Measurements from ENCODE around the gene TTBK2.

Gene TTBK2

GRCh38 chr15:42811433-42811832 is 109.1 kb downstream of the TTBK2 start:
- H3K27ac ChIP-seq, result no peak overlapping the region
- no peak overlapping the region for H3K4me3 ChIP-seq (ENCODE audit: low read depth in 1 of 2, low read length in 1 of 2)
- no peaks in the 10 kb centered on the region for H3K9me3 ChIP-seq
- TF ChIP-seq CTCF (IDR thresholded peaks at IDR 0.05), result no peak
- no peaks in the 10 kb centered on the region for H3K4me1 ChIP-seq (ENCODE audit: control insufficient read depth in 1 of 2, insufficient read depth in 1 of 2, low read depth in 1 of 2, low read length in 1 of 2)
- peaks cover 28% of the 10 kb centered on the region for H3K36me3 ChIP-seq
- H3K27me3 ChIP-seq, result no peaks in the 10 kb centered on the region

- H3K9me3 ChIP-seq, result no peaks in the 10 kb centered on the region
- no peaks in the 10 kb centered on the region for H3K4me1 ChIP-seq (ENCODE audit: control insufficient read depth in 1 of 2, insufficient read depth in 1 of 2, low read depth in 1 of 2, low read length in 1 of 2)
- TF ChIP-seq CTCF (IDR thresholded peaks at IDR 0.05), result no peak
- H3K27ac ChIP-seq, result no peak overlapping the region
- H3K4me3 ChIP-seq (ENCODE audit: low read depth in 1 of 2, low read length in 1 of 2), result no peak overlapping the region
- H3K36me3 ChIP-seq, result peaks cover 34% of the 10 kb centered on the region
- no peaks in the 10 kb centered on the region for H3K27me3 ChIP-seq
Measured at GRCh38 chr15:42808913-42809312, 111.7 kb downstream of the TTBK2 start.

- no peaks in the 10 kb centered on the region for H3K9me3 ChIP-seq
- no peak overlapping the region for H3K4me3 ChIP-seq (ENCODE audit: low read depth in 1 of 2, low read length in 1 of 2)
- no peak for TF ChIP-seq CTCF (IDR thresholded peaks at IDR 0.05)
- no peak overlapping the region for H3K27ac ChIP-seq
- H3K27me3 ChIP-seq, result no peaks in the 10 kb centered on the region
- no peaks in the 10 kb centered on the region for H3K4me1 ChIP-seq (ENCODE audit: control insufficient read depth in 1 of 2, insufficient read depth in 1 of 2, low read depth in 1 of 2, low read length in 1 of 2)
- H3K36me3 ChIP-seq, result peaks cover 42% of the 10 kb centered on the region
Measured at GRCh38 chr15:42805266-42805665, 115.3 kb downstream of the TTBK2 start.

GRCh38 chr15:42804739-42805138 is 115.8 kb downstream of the TTBK2 start:
- no peak overlapping the region for H3K27ac ChIP-seq
- no peak for TF ChIP-seq CTCF (IDR thresholded peaks at IDR 0.05)
- H3K27me3 ChIP-seq, result no peaks in the 10 kb centered on the region
- H3K9me3 ChIP-seq, result no peaks in the 10 kb centered on the region
- no peaks in the 10 kb centered on the region for H3K4me1 ChIP-seq (ENCODE audit: control insufficient read depth in 1 of 2, insufficient read depth in 1 of 2, low read depth in 1 of 2, low read length in 1 of 2)
- peaks cover 36% of the 10 kb centered on the region for H3K36me3 ChIP-seq
- no peak overlapping the region for H3K4me3 ChIP-seq (ENCODE audit: low read depth in 1 of 2, low read length in 1 of 2)

- no peak overlapping the region for H3K27ac ChIP-seq
- H3K4me1 ChIP-seq (ENCODE audit: control insufficient read depth in 1 of 2, insufficient read depth in 1 of 2, low read depth in 1 of 2, low read length in 1 of 2), result no peaks in the 10 kb centered on the region
- H3K4me3 ChIP-seq (ENCODE audit: low read depth in 1 of 2, low read length in 1 of 2), result no peak overlapping the region
- no peaks in the 10 kb centered on the region for H3K9me3 ChIP-seq
- no peak for TF ChIP-seq CTCF (IDR thresholded peaks at IDR 0.05)
- peaks cover 31% of the 10 kb centered on the region for H3K36me3 ChIP-seq
- H3K27me3 ChIP-seq, result no peaks in the 10 kb centered on the region
Measured at GRCh38 chr15:42803436-42803835, 117.1 kb downstream of the TTBK2 start.

- H3K27ac ChIP-seq, result no peak overlapping the region
- H3K36me3 ChIP-seq, result peaks cover 31% of the 10 kb centered on the region
- TF ChIP-seq CTCF (IDR thresholded peaks at IDR 0.05), result no peak
- no peak overlapping the region for H3K4me3 ChIP-seq (ENCODE audit: low read depth in 1 of 2, low read length in 1 of 2)
- H3K9me3 ChIP-seq, result no peaks in the 10 kb centered on the region
- H3K27me3 ChIP-seq, result no peaks in the 10 kb centered on the region
- no peaks in the 10 kb centered on the region for H3K4me1 ChIP-seq (ENCODE audit: control insufficient read depth in 1 of 2, insufficient read depth in 1 of 2, low read depth in 1 of 2, low read length in 1 of 2)
Measured at GRCh38 chr15:42802168-42802567, 118.4 kb downstream of the TTBK2 start.
